Mucosa of descending colon (tissue), 3 donors: ENCODE results near the gene IBTK. TPM values are rescaled to one million over a fixed set of nuclear protein-coding genes. Genes with fewer than 3 reads are reported as not detected.
"Not testable (repeated sequence)": the region's sequence is repeated elsewhere in the genome, so short reads cannot be mapped to it uniquely, and the experiment has no call there.

Source experiments
- ATAC-seq: fragments of 200-7000 bp; cut with Tn5 transposase; one replicate; pipeline ENCODE4 v1.9.1; 2020; ENCODE audit warnings: mild to moderate bottlenecking, moderate library complexity
- DNase-seq, 3 donors: peaks; one replicate each; pipeline ENCODE4 v3.0.0-alpha.2; 2020
- H3K36me3 ChIP-seq: fragments of 200-600 bp; one replicate; pipeline ENCODE4 v1.8.0; 2021; ENCODE audit warnings: low read depth, mild to moderate bottlenecking
- H3K4me1 ChIP-seq: fragments of 200-600 bp; one replicate; pipeline ENCODE4 v1.8.0; 2021; ENCODE audit warnings: low read depth, mild to moderate bottlenecking
- H3K4me3 ChIP-seq: fragments of 200-600 bp; one replicate; pipeline ENCODE4 v1.8.0; 2021; ENCODE audit warnings: mild to moderate bottlenecking
- H3K9me3 ChIP-seq: fragments of 200-600 bp; one replicate; pipeline ENCODE4 v1.8.0; 2021; ENCODE audit warnings: mild to moderate bottlenecking
- intact Hi-C, 2 donors: fragments of 100-400 bp; cut with DNase I in 1 of 2; cut with micrococcal nuclease in 1 of 2; formaldehyde crosslinking; loops; one replicate each; pipeline versions ENCODE4 v1.11.0 to v1.11.1; 2022; cut with DNase I, micrococcal nuclease
- total RNA-seq, 3 donors: library from RNA; stranded (reverse); fragmentation: NEBNext Ultra II Directional in 2 of 3; extraction: Animal tissue kit (Norgen Biotek cat#: 25700) in 2 of 3; gene quantifications; one replicate each; pipeline versions ENCODE4 v1.2.1 to v1.2.4, GENCODE V29; 2021 to 2023
- TF ChIP-seq, protein P1 (sequence below): fragments of 200-600 bp; IDR thresholded peaks from one replicate; pipeline ENCODE4 v1.8.0; 2022; ENCODE audit warnings: antibody characterized with exemption, mild to moderate bottlenecking
- donor health status: DM: no; HTN: no; CAD: no; lungs with moderate emphysema.
- donor health status: DM: no; HTN: no; CAD: no.
- donor health status: DM: no; HTN: yes; CAD: no.

IBTK gene
- total RNA-seq, 3 donors from 2014 or later, result 30.6 to 42.9 (median 32.8) TPM

GRCh38 chr6:82131441-82131840 is 116.1 kb downstream of the IBTK start:
- TF ChIP-seq, protein P1, sequence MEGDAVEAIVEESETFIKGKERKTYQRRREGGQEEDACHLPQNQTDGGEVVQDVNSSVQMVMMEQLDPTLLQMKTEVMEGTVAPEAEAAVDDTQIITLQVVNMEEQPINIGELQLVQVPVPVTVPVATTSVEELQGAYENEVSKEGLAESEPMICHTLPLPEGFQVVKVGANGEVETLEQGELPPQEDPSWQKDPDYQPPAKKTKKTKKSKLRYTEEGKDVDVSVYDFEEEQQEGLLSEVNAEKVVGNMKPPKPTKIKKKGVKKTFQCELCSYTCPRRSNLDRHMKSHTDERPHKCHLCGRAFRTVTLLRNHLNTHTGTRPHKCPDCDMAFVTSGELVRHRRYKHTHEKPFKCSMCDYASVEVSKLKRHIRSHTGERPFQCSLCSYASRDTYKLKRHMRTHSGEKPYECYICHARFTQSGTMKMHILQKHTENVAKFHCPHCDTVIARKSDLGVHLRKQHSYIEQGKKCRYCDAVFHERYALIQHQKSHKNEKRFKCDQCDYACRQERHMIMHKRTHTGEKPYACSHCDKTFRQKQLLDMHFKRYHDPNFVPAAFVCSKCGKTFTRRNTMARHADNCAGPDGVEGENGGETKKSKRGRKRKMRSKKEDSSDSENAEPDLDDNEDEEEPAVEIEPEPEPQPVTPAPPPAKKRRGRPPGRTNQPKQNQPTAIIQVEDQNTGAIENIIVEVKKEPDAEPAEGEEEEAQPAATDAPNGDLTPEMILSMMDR, result no peak
- Histone ChIP-seq H3K4me1 (no peaks in the 10 kb centered on the region), H3K4me3 (no peak overlapping the region), H3K36me3 (no peaks in the 10 kb centered on the region), H3K9me3 (no peaks in the 10 kb centered on the region)
- intact Hi-C loops, result no loop called here
- no peak for DNase-seq
- no peak for ATAC-seq

- Histone ChIP-seq H3K4me3 (no peak overlapping the region), H3K9me3 (no peaks in the 10 kb centered on the region), H3K4me1 (no peaks in the 10 kb centered on the region), H3K36me3 (no peaks in the 10 kb centered on the region)
- TF ChIP-seq, protein P1, result no peak
- no peak for ATAC-seq
- intact Hi-C loops, result no loop called here
- DNase-seq, result no peak
Observed at GRCh38 chr6:82129797-82130196, 117.7 kb downstream of the IBTK start.

- intact Hi-C loops, result not testable (repeated sequence)
Observed at GRCh38 chr6:82128973-82129372, 118.6 kb downstream of the IBTK start.

GRCh38 chr6:82123632-82124031 is 123.9 kb downstream of the IBTK start:
- no peaks in the 10 kb centered on the region for H3K4me1 ChIP-seq
- no peaks in the 10 kb centered on the region for H3K9me3 ChIP-seq
- TF ChIP-seq, protein P1, result no peak
- H3K4me3 ChIP-seq, result no peak overlapping the region
- intact Hi-C loops, result no loop called here
- ATAC-seq, result no peak
- no peaks in the 10 kb centered on the region for H3K36me3 ChIP-seq
- no peak for DNase-seq

More at GRCh38 chr6:82128973-82129372, 118.6 kb downstream of the IBTK start:
- not testable (repeated sequence) for DNase-seq, H3K9me3 ChIP-seq, ATAC-seq, H3K4me3 ChIP-seq, H3K36me3 ChIP-seq, H3K4me1 ChIP-seq

Other genes starting within 250 kb of the IBTK start
- gene TPBG, start 116.1 kb upstream of the IBTK start, total RNA-seq, result 10 to 100 TPM; 10.2 to 11.7 (median 10.4) TPM